ENCODE data around the gene NPEPPS.

Gene NPEPPS

DNA sequence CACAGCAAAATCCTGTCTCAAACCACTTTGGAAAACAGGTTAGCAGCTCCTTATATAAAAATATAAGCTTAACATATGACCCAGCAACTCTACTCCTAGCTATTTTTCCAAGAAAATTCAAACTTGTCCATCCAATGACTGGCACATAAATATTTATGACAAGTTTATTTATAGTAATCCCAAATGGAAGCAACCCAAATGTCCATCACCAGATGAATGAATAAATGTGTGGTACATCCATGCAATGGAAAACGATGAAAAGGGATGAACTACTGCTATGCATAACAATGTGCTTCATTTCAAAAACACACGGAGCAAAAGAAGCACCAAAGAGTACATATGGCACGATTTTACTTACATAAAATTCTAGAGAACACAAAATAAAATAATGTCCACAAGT, 109.2 kb downstream of the NPEPPS start:
- POLR2A ChIA-PET, result interaction anchor here (0.5 kb wide), 1 partner anchor 14 kb away, joined by 5 read pairs; no protein-coding TSS in a partner anchor
- TF ChIP-seq, protein P1, sequence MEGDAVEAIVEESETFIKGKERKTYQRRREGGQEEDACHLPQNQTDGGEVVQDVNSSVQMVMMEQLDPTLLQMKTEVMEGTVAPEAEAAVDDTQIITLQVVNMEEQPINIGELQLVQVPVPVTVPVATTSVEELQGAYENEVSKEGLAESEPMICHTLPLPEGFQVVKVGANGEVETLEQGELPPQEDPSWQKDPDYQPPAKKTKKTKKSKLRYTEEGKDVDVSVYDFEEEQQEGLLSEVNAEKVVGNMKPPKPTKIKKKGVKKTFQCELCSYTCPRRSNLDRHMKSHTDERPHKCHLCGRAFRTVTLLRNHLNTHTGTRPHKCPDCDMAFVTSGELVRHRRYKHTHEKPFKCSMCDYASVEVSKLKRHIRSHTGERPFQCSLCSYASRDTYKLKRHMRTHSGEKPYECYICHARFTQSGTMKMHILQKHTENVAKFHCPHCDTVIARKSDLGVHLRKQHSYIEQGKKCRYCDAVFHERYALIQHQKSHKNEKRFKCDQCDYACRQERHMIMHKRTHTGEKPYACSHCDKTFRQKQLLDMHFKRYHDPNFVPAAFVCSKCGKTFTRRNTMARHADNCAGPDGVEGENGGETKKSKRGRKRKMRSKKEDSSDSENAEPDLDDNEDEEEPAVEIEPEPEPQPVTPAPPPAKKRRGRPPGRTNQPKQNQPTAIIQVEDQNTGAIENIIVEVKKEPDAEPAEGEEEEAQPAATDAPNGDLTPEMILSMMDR (IDR thresholded peaks at IDR 0.05; ENCODE audit: control extremely low read depth, extremely low read depth, low read depth, missing control alignments), result no peak
- CTCF ChIA-PET, result interaction anchor here (1.2 to 1.5 kb wide), 3 partner anchors 9 to 25 kb away, joined by 3 to 6 read pairs (median 4); no protein-coding TSS in a partner anchor

DNA sequence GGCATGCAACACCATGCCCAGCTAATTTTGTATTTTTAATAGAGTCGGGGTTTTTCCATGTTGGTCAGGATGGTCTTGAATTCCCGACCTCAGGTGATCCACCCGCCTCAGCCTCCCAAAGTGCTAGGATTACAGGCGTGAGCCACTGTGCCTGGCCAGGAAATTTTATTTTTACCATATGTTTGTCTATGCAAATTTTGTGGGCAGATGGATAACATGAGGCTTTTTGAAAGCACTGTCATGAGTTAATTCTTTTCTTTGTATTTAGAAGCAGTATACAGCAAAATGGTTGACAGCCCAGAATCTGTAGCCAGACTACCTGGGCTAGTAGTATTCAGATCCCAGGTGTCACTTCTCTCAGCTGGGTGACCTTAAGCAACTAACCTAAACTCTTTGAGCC, 110.3 kb downstream of the NPEPPS start:
- ChIA-PET CTCF (interaction anchor here (1.2 kb wide), 1 partner anchor 11 kb away, joined by 4 read pairs; no protein-coding TSS in a partner anchor), POLR2A (no interaction called here)
- TF ChIP-seq, protein P1 (IDR thresholded peaks at IDR 0.05; ENCODE audit: control extremely low read depth, extremely low read depth, low read depth, missing control alignments), result no peak
- no peak for DNase-seq (ENCODE audit: extremely low spot score)

More for the DNA sequence above, 109.2 kb downstream of the NPEPPS start:
- DNase-seq (ENCODE audit: extremely low spot score), result no peak

DNA sequence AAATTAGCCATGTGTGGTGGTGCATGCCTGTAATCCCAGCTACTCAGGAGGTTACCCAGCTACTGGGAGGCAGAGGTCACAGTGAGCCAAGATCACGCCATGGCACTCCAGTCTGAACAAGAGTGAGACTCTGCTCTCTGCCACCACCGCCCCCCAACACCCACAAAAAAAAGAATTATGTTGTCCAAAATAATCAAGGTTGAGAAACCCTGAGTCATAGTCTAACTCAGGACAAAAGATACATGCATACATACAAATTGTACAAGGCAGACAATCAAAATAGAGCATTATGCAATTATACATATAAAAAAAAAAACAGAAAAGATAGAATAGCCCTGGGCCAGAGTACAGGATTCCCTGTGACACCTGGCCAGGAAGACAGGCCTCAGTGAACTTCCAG, 112.2 kb downstream of the NPEPPS start:
- DNase-seq (ENCODE audit: extremely low spot score), result no peak
- POLR2A ChIA-PET, result interaction anchor here (0.7 kb wide), 1 partner anchor 51 kb away, joined by 6 read pairs; the partner anchor contains the start of gene TBKBP1
- TF ChIP-seq, protein P1 (IDR thresholded peaks at IDR 0.05; ENCODE audit: control extremely low read depth, extremely low read depth, low read depth, missing control alignments), result no peak
- CTCF ChIA-PET, result interaction anchor here (1.0 to 1.4 kb wide), 3 partner anchors 11 to 27 kb away, joined by 3 to 4 read pairs (median 3); no protein-coding TSS in a partner anchor

DNA sequence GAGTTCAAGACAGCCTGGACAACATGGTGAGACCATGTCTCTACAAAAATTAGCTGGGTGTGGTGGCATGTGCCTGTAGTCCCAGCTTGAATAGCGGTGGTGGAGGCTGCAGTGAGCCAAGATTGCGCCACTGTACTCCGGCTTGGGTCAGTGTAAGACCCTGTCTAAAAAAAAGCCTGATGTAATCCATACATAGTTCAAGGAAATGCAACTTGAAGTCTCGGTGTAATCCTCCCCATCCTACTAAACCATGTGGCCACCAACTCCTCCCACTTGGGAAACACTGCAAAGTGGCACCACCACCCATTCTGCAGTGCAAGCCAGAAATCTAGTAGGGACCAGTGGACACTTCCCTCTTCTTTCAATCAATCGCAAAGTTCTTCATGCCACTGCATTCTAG, 113.4 kb downstream of the NPEPPS start:
- POLR2A ChIA-PET, result no interaction called here

DNA sequence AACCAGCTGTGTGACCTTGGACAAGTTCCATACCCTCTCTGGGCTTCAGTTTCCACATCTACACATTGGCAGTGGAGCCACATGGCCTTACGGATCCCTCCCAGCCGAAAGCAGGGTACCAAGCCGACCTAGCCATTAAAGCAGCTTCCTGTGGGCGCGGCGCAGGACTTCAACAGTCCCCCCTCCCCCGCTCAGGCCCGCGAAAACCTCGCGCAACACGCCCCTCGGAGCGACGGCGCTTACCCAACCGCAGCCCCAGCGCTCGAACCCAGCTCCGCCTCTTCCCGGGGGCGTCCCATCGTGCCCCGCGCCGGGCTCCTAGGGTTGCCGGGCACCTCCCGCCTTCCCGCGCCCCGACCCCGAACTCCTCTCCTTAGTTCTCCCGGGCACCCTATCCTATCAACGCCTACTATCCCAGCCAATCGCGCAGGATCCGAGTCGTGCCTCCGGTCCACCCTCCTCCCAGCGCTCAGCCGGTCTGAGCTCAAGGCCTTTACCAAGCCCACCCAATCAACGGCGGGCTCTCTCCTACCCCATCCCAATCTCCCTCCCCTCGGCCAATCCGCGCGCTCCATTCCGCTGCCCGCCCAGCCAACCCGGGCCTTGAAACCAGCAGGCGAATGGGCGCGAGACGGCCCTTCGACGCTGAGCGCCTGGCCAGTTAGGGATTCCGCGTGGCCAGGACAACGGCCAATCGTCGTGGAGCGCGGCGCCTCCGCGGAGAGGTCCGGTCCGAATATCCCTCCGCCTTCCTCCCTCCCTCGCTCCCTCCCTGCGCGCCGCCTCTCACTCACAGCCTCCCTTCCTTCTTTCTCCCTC, 118.5 kb downstream of the NPEPPS start, which contains the start of gene KPNB1:
TSS of gene KPNB1 (plus strand) at position 767 of the 819 bp plus-strand sequence. CDS start 326 bp downstream, outside the sequence.
- ChIA-PET CTCF (interaction anchor here (0.8 to 5.5 kb wide), 13 partner anchors 8 to 192 kb away, joined by 3 to 28 read pairs (median 3); partner anchors contain the start of genes SCRN2 and TBX21), POLR2A (interaction anchor here (0.6 to 1.6 kb wide), 5 partner anchors 14 to 272 kb away, joined by 3 to 11 read pairs (median 5); no protein-coding TSS in a partner anchor)
- peak; percentile 93 for DNase-seq (ENCODE audit: extremely low spot score)
- TF ChIP-seq, protein P1 (IDR thresholded peaks at IDR 0.05; ENCODE audit: control extremely low read depth, extremely low read depth, low read depth, missing control alignments), result no peak

More for the DNA sequence above, 113.4 kb downstream of the NPEPPS start:
- DNase-seq (ENCODE audit: extremely low spot score), result no peak
- TF ChIP-seq, protein P1 (IDR thresholded peaks at IDR 0.05; ENCODE audit: control extremely low read depth, extremely low read depth, low read depth, missing control alignments), result no peak
- CTCF ChIA-PET, result interaction anchor here (1.0 to 1.8 kb wide), 3 partner anchors 10 to 28 kb away, joined by 3 to 4 read pairs (median 4); no protein-coding TSS in a partner anchor

DNA sequence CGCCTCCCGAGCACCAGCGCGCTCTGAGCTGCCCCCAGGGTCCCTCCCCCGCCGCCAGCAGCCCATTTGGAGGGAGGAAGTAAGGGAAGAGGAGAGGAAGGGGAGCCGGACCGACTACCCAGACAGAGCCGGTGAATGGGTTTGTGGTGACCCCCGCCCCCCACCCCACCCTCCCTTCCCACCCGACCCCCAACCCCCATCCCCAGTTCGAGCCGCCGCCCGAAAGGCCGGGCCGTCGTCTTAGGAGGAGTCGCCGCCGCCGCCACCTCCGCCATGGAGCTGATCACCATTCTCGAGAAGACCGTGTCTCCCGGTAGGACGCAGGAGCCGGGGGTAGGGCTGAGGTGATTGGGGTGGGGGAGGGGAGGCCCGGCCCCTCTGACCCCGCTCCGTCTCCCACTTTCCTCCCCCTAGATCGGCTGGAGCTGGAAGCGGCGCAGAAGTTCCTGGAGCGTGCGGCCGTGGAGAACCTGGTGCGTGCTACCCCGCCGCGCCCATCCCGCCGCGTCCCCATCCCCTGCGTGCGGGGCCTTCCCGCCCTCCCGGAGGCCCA, 119.1 kb downstream of the NPEPPS start:
- ChIA-PET CTCF (interaction anchor here (0.7 to 5.5 kb wide), 11 partner anchors 13 to 325 kb away, joined by 3 to 28 read pairs (median 3); partner anchors contain the start of genes SCRN2 and TBX21), POLR2A (interaction anchor here (0.6 to 1.6 kb wide), 3 partner anchors 14 to 272 kb away, joined by 3 to 11 read pairs (median 3); no protein-coding TSS in a partner anchor)
- peak; percentile 60 for DNase-seq (ENCODE audit: extremely low spot score)
- TF ChIP-seq, protein P1 (IDR thresholded peaks at IDR 0.05; ENCODE audit: control extremely low read depth, extremely low read depth, low read depth, missing control alignments), result no peak
